Astrocyte (in vitro differentiated cells and primary cell): Measurements from ENCODE around the gene LRATD1.
A peak's percentile ranks its signal among the peaks of the same experiment; 100 is the strongest.

Source experiments
- CTCF ChIP-seq: IDR thresholded peaks from 2 replicates; pipeline ENCODE4 v1.5.1; 2011; ENCODE audit warnings: low read depth, mild to moderate bottlenecking, inconsistent platforms, low read length, moderate library complexity; ENCODE audit not compliant: insufficient read depth
- EZH2 ChIP-seq: IDR thresholded peaks from 2 replicates; pipeline ENCODE4 v1.6.1; 2012; ENCODE audit warnings: mild to moderate bottlenecking, low read length, inconsistent platforms; ENCODE audit not compliant: insufficient read depth

GRCh38 chr2:14634489-14635390, 2.2 kb downstream of the LRATD1 start:
- TF ChIP-seq CTCF = peak; percentile 28
- no peak for TF ChIP-seq EZH2
